ENCODE data around the gene EHF.

The EHF gene

GRCh38 chr11:34599406-34599945 is 21.4 kb upstream of the EHF start:
- TF ChIP-seq CTCF (IDR thresholded peaks at IDR 0.05; ENCODE audit: insufficient read depth, low read length, poor library complexity, severe bottlenecking) (no peak), EZH2phosphoT487 (conservative IDR thresholded peaks at IDR 0.05; ENCODE audit: low read length) (no peak)
- H3K4me3 ChIP-seq (ENCODE audit: insufficient read depth, low read length, poor library complexity, severe bottlenecking): no peak overlapping the region

DNA sequence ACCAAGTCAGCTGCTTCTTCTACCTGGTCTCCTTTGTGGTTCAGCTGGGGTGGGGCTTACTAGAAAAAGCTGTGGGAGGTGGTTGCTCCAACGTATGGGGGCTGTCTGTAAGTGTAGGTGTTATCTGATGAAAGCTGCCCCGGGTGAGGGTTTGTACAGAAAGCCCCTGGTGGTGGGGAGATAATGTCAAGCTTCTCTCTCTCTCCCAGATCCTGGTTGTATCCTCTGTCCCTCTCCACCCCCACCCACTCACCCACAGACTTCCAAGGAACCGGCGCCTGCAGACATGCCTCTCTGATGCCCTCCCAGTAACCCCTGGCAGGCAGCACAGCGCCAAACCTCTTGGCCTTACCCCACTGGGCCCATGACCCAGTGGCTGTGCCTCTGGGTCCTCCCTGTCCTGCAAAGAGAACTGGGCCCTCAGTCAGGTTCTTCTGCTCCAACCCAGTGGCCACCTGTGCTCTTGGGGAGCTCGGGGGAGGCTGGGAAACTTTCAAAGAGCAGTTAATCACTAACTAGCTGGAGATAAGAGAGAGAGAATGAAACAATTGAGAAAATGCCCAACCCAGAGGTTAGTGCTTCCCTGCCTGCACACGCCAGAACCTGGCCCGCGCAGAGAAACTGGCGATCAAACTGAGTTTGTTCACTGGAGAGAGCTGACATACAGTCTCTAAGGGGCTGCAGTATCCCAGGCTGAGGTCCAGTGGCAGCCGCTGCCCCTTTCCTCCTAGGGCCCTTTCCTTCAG is 20.4 kb upstream of the EHF start:
- no peak overlapping the region for H3K27ac ChIP-seq (ENCODE audit: low read depth, low read length)
- no peaks in the 10 kb centered on the region for H3K36me3 ChIP-seq (ENCODE audit: low read length)
- H3K9ac ChIP-seq (ENCODE audit: low read length): no peak overlapping the region
- no peaks in the 10 kb centered on the region for H3F3A ChIP-seq (ENCODE audit: insufficient read depth)
- H3K9me2 ChIP-seq (replicated peaks; ENCODE audit: insufficient read depth, low read length): no peaks in the 10 kb centered on the region
- H3K4me3 ChIP-seq (ENCODE audit: insufficient read depth, low read length, poor library complexity, severe bottlenecking): no peak overlapping the region
- no peak overlapping the region for H3K4me2 ChIP-seq (ENCODE audit: low read depth, low read length, poor library complexity, severe bottlenecking)
- no peaks in the 10 kb centered on the region for H3K27me3 ChIP-seq (ENCODE audit: low read length)
- no peaks in the 10 kb centered on the region for H3K79me2 ChIP-seq (ENCODE audit: insufficient read depth, low read length)
- H4K20me1 ChIP-seq (ENCODE audit: low read depth, low read length): no peaks in the 10 kb centered on the region
- no peaks in the 10 kb centered on the region for H3K9me3 ChIP-seq (ENCODE audit: insufficient read depth, low read length)
- no peak overlapping the region for H2AFZ ChIP-seq (ENCODE audit: low read depth, low read length, severe bottlenecking)
- TF ChIP-seq CTCF (IDR thresholded peaks at IDR 0.05; ENCODE audit: insufficient read depth, low read length, poor library complexity, severe bottlenecking) (no peak), EZH2phosphoT487 (conservative IDR thresholded peaks at IDR 0.05; ENCODE audit: low read length) (no peak)

More at GRCh38 chr11:34599406-34599945, 21.4 kb upstream of the EHF start:
- no peak overlapping the region for H3K9ac ChIP-seq (ENCODE audit: low read length)
- H3K9me3 ChIP-seq (ENCODE audit: insufficient read depth, low read length): no peaks in the 10 kb centered on the region
- H3K27me3 ChIP-seq (ENCODE audit: low read length): no peaks in the 10 kb centered on the region
- H3F3A ChIP-seq (ENCODE audit: insufficient read depth): no peaks in the 10 kb centered on the region
- H3K79me2 ChIP-seq (ENCODE audit: insufficient read depth, low read length): no peaks in the 10 kb centered on the region
- H2AFZ ChIP-seq (ENCODE audit: low read depth, low read length, severe bottlenecking): no peak overlapping the region
- no peaks in the 10 kb centered on the region for H4K20me1 ChIP-seq (ENCODE audit: low read depth, low read length)
- no peaks in the 10 kb centered on the region for H3K36me3 ChIP-seq (ENCODE audit: low read length)
- H3K4me2 ChIP-seq (ENCODE audit: low read depth, low read length, poor library complexity, severe bottlenecking): no peak overlapping the region
- no peak overlapping the region for H3K27ac ChIP-seq (ENCODE audit: low read depth, low read length)
- H3K9me2 ChIP-seq (replicated peaks; ENCODE audit: insufficient read depth, low read length): no peaks in the 10 kb centered on the region

GRCh38 chr11:34601085-34601444 is 19.8 kb upstream of the EHF start:
- H4K20me1 ChIP-seq (ENCODE audit: low read depth, low read length): no peaks in the 10 kb centered on the region
- no peak overlapping the region for H3K27ac ChIP-seq (ENCODE audit: low read depth, low read length)
- no peak overlapping the region for H3K4me3 ChIP-seq (ENCODE audit: insufficient read depth, low read length, poor library complexity, severe bottlenecking)
- H3K9me3 ChIP-seq (ENCODE audit: insufficient read depth, low read length): no peaks in the 10 kb centered on the region
- TF ChIP-seq EZH2phosphoT487 (conservative IDR thresholded peaks at IDR 0.05; ENCODE audit: low read length): no peak
- no peaks in the 10 kb centered on the region for H3K79me2 ChIP-seq (ENCODE audit: insufficient read depth, low read length)
- no peak overlapping the region for H3K4me2 ChIP-seq (ENCODE audit: low read depth, low read length, poor library complexity, severe bottlenecking)
- H3F3A ChIP-seq (ENCODE audit: insufficient read depth): no peaks in the 10 kb centered on the region
- no peaks in the 10 kb centered on the region for H3K36me3 ChIP-seq (ENCODE audit: low read length)
- no peaks in the 10 kb centered on the region for H3K9me2 ChIP-seq (replicated peaks; ENCODE audit: insufficient read depth, low read length)
- H2AFZ ChIP-seq (ENCODE audit: low read depth, low read length, severe bottlenecking): no peak overlapping the region
- H3K27me3 ChIP-seq (ENCODE audit: low read length): no peaks in the 10 kb centered on the region
- no peak overlapping the region for H3K9ac ChIP-seq (ENCODE audit: low read length)

DNA sequence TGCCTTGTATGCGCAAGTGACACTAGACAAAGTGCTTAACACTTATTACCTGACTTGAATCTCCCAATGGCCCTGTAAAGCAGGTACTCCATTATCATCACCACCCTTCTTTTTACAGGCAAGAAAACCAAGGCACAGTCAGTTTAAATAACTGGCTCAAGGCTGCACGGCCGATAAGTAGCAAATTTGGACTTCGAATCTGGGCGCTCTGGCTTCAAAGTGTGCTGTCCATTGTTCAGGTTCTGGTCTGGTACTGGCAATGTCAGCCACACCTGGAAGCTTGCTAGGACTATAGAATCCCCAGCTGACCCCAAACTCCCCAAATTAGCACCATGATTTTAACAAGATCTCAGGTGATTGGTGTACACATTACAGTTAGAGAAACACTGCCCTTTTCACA is 19.3 kb upstream of the EHF start:
- H3K27ac ChIP-seq (ENCODE audit: low read depth, low read length): no peak overlapping the region
- no peaks in the 10 kb centered on the region for H3K9me2 ChIP-seq (replicated peaks; ENCODE audit: insufficient read depth, low read length)
- no peaks in the 10 kb centered on the region for H3F3A ChIP-seq (ENCODE audit: insufficient read depth)
- H3K9me3 ChIP-seq (ENCODE audit: insufficient read depth, low read length): no peaks in the 10 kb centered on the region
- H2AFZ ChIP-seq (ENCODE audit: low read depth, low read length, severe bottlenecking): no peak overlapping the region
- no peaks in the 10 kb centered on the region for H3K79me2 ChIP-seq (ENCODE audit: insufficient read depth, low read length)
- no peaks in the 10 kb centered on the region for H3K27me3 ChIP-seq (ENCODE audit: low read length)
- no peaks in the 10 kb centered on the region for H3K36me3 ChIP-seq (ENCODE audit: low read length)
- no peak for TF ChIP-seq EZH2phosphoT487 (conservative IDR thresholded peaks at IDR 0.05; ENCODE audit: low read length)
- no peak overlapping the region for H3K4me3 ChIP-seq (ENCODE audit: insufficient read depth, low read length, poor library complexity, severe bottlenecking)
- H3K9ac ChIP-seq (ENCODE audit: low read length): no peak overlapping the region
- no peaks in the 10 kb centered on the region for H4K20me1 ChIP-seq (ENCODE audit: low read depth, low read length)
- no peak overlapping the region for H3K4me2 ChIP-seq (ENCODE audit: low read depth, low read length, poor library complexity, severe bottlenecking)
